ENCODE results near the gene SLC44A3. TPM values are rescaled to one million over a fixed set of nuclear protein-coding genes. Genes with fewer than 3 reads are reported as not detected.

SLC44A3 gene
- total RNA-seq, 4 donors from 2014 or later = 0.19 TPM; not detected in 3

DNA sequence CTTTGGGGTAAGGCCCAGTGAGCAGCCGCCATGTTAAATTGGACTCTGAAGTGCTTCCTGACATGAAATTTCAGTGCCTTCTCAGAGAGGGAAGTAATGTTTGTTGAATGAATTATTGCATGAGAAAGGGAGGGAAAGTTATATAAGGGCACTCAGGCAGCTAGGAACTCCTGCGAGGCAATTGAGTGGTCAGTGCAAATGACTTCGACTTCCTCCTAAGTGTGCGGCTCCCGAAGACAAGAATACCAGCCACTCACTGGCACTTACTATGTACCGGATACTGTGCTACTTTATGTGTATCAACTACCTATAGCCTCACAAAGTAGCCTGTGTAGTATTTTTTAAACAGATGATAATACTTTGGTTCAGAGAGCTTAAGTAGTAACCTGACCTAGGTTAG, 54.3 kb downstream of the SLC44A3 start:
- Histone ChIP-seq H3K9me3 (no peaks in the 10 kb centered on the region), H3K27ac (no peak overlapping the region), H3K4me3 (no peak overlapping the region), H3K27me3 (no peaks in the 10 kb centered on the region), H3K36me3 (no peaks in the 10 kb centered on the region), H3K4me1 (no peaks in the 10 kb centered on the region)
- ATAC-seq (no peak), DNase-seq (no peak)
- intact Hi-C loops (cut with DNase I; ENCODE audit: low total_unique reads) (no loop called here), in situ Hi-C loops (cut with MboI; ENCODE audit: low sequenced_read_pairs in 4 of 4) (loop anchor here in 3 of 4 donors (25.0 kb wide), 1 partner anchor 363 kb away; the partner anchor contains the start of gene RWDD3 (in 3 of the 3))
- no peak for TF ChIP-seq POLR2A (IDR thresholded peaks at IDR 0.05)
- TF ChIP-seq, protein P1, sequence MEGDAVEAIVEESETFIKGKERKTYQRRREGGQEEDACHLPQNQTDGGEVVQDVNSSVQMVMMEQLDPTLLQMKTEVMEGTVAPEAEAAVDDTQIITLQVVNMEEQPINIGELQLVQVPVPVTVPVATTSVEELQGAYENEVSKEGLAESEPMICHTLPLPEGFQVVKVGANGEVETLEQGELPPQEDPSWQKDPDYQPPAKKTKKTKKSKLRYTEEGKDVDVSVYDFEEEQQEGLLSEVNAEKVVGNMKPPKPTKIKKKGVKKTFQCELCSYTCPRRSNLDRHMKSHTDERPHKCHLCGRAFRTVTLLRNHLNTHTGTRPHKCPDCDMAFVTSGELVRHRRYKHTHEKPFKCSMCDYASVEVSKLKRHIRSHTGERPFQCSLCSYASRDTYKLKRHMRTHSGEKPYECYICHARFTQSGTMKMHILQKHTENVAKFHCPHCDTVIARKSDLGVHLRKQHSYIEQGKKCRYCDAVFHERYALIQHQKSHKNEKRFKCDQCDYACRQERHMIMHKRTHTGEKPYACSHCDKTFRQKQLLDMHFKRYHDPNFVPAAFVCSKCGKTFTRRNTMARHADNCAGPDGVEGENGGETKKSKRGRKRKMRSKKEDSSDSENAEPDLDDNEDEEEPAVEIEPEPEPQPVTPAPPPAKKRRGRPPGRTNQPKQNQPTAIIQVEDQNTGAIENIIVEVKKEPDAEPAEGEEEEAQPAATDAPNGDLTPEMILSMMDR (IDR thresholded peaks at IDR 0.05 in 4 of 5, conservative IDR thresholded peaks at IDR 0.05 in 1 of 5) = no peak

DNA sequence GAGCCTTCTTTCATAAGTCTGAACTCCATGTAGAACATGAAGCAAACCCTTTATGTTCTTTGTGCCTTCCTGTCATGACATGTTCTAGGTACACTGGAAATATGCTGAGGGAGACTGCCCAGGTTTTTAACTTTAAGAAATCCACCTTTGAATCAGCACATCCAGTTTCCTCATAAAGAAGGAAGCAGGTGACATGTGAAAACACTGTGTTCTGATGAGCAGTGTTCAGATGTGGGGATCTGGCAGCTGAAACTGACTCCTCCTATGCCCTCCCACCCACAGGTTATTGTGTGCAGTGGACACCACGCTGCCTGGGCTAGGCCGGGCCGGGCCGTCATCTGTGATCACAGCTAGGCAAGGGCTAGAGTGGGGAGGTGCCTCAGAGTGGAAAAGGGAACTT, 55.6 kb downstream of the SLC44A3 start:
- Histone ChIP-seq H3K36me3 (no peaks in the 10 kb centered on the region), H3K27ac (no peak overlapping the region), H3K4me1 (no peaks in the 10 kb centered on the region), H3K27me3 (no peaks in the 10 kb centered on the region), H3K4me3 (no peak overlapping the region), H3K9me3 (no peaks in the 10 kb centered on the region)
- TF ChIP-seq, protein P1 (IDR thresholded peaks at IDR 0.05 in 4 of 5, conservative IDR thresholded peaks at IDR 0.05 in 1 of 5) = no peak
- TF ChIP-seq POLR2A (IDR thresholded peaks at IDR 0.05) = no peak
- DNase-seq = no peak
- no peak for ATAC-seq
- intact Hi-C loops (cut with DNase I; ENCODE audit: low total_unique reads) (no loop called here), in situ Hi-C loops (cut with MboI; ENCODE audit: low sequenced_read_pairs in 4 of 4) (no loop called here)

DNA sequence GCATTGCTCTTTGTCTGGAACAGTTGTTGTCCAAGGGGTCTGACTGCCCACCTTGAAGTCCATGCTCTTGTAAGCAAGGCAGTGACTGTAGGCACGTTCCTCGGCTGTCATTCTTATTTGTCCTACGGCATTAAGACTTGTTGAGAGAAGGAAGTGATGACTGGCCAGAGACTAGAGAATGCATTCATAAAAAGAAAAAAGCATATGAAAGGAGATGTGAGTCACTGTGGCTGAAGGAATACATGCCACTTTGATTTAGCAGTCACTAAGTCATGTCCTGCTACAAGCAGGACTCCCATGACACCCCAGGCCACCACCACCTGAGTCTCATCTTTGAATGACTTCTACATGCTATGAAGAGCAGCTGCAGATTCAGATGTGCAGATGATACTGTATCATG, 56.2 kb downstream of the SLC44A3 start:
- no peak for TF ChIP-seq POLR2A (IDR thresholded peaks at IDR 0.05)
- TF ChIP-seq, protein P1 (IDR thresholded peaks at IDR 0.05 in 4 of 5, conservative IDR thresholded peaks at IDR 0.05 in 1 of 5) = no peak
- DNase-seq (no peak), ATAC-seq (no peak)
- intact Hi-C loops (cut with DNase I; ENCODE audit: low total_unique reads) = no loop called here
- no peaks in the 10 kb centered on the region for H3K4me1 ChIP-seq
- H3K9me3 ChIP-seq = no peaks in the 10 kb centered on the region
- no peaks in the 10 kb centered on the region for H3K27me3 ChIP-seq
- no peaks in the 10 kb centered on the region for H3K36me3 ChIP-seq
- in situ Hi-C loops (cut with MboI; ENCODE audit: low sequenced_read_pairs in 4 of 4) = no loop called here
- H3K4me3 ChIP-seq = no peak overlapping the region
- H3K27ac ChIP-seq = no peak overlapping the region

DNA sequence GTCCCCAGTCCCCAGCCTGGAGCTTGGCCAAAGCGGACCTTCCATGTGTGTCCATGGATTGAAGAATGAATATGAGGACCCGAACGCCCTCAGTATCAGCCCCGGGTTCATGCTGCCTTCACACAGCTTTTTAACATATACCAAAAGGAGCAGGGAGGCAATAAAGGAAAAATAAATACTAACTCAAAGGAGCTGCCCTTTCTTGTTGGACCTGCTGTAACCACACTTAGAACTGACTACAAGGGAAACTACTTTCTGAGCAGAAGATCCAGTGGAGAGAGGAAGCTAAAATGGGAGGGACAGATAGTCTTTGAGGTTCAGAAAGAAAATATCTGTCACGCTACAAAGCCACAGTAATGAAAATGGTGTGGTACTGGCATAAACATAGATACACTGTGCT, 58.2 kb downstream of the SLC44A3 start:
- no peaks in the 10 kb centered on the region for H3K9me3 ChIP-seq
- intact Hi-C loops (cut with DNase I; ENCODE audit: low total_unique reads) = no loop called here
- ATAC-seq (no peak), DNase-seq (no peak)
- TF ChIP-seq, protein P1 (IDR thresholded peaks at IDR 0.05 in 4 of 5, conservative IDR thresholded peaks at IDR 0.05 in 1 of 5) = no peak
- no peak for TF ChIP-seq POLR2A (IDR thresholded peaks at IDR 0.05)
- no peak overlapping the region for H3K27ac ChIP-seq
- no peaks in the 10 kb centered on the region for H3K27me3 ChIP-seq
- no peaks in the 10 kb centered on the region for H3K36me3 ChIP-seq
- H3K4me3 ChIP-seq = no peak overlapping the region
- in situ Hi-C loops (cut with MboI; ENCODE audit: low sequenced_read_pairs in 4 of 4) = no loop called here
- H3K4me1 ChIP-seq = no peaks in the 10 kb centered on the region

- H3K4me1 ChIP-seq = peaks cover 0 to 6% of the 10 kb centered on the region in 2 donors
- TF ChIP-seq, protein P1 (IDR thresholded peaks at IDR 0.05 in 4 of 5, conservative IDR thresholded peaks at IDR 0.05 in 1 of 5) = no peak
- no peak for TF ChIP-seq POLR2A (IDR thresholded peaks at IDR 0.05)
- no peaks in the 10 kb centered on the region for H3K36me3 ChIP-seq
- in situ Hi-C loops (cut with MboI; ENCODE audit: low sequenced_read_pairs in 4 of 4) (no loop called here), intact Hi-C loops (cut with DNase I; ENCODE audit: low total_unique reads) (no loop called here)
- no peak overlapping the region for H3K27ac ChIP-seq
- no peaks in the 10 kb centered on the region for H3K27me3 ChIP-seq
- no peak overlapping the region for H3K4me3 ChIP-seq
- no peaks in the 10 kb centered on the region for H3K9me3 ChIP-seq
- DNase-seq = no peak
- ATAC-seq = no peak
Measured at GRCh38 chr1:94883691-94884090, 63.5 kb downstream of the SLC44A3 start.
